Renal pelvis (tissue), 4 donors: ENCODE data around the gene MOB3A. TPM values are rescaled to one million over a fixed set of nuclear protein-coding genes. Genes with fewer than 3 reads are reported as not detected.

Experiments
- DNase-seq: peaks from one replicate; pipeline ENCODE4 v3.0.0-alpha.2; 2013
- polyA plus RNA-seq, 3 donors: library from polyadenylated mRNA; unstranded; fragments of 120-200 nt; gene quantifications; one replicate each; pipeline ENCODE4 v1.2.1, GENCODE V29; 2013; ENCODE audit not compliant: insufficient read length in 3 of 3

The MOB3A gene
- polyA plus RNA-seq, 3 donors = 25.1 to 29.1 (median 26.6) TPM

DNA sequence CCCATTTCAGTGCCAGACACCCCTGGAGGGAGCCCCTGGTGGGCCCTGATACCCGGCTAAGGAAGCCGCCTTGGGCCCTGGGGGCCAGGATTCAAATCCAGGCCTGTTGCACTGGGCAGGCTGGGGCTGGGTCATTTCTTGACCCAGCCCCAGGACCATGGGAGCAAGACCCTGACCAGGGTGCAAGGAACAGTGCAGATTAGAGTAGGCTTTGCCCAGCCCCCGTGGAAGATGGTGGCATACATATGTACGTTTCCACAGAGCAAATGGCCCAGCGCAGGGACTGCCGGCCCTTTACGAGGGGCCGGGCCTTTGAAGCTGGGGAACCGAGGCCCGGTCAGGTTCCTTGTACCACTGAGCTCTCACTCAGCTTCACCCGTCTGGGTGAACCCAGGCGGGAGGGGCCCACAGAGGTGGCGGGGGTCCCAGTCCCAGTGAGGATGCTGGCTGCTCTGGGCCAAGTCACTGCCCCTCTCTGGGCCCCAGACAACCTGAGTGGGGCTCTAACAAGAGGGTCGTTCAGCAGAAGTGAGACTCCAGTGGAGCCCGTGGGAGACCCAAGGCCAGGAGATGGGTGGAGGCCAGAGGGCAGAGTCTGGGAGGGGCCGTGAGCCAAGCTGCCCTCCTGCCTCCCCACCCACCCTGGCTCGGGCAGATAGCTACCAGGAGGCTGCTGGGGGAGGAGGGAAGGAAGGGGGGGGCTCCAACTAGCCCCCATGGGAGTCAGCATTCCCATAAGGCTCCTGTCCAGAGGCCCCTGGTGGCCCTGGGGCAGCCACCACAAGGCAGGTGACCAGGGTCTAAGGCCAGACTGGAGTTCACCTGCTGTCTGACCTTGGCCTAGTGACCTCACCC, 47.8 kb downstream of the MOB3A start:
- DNase-seq = no peak

- no peak for DNase-seq
These were observed 48.5 kb downstream of the MOB3A start for GRCh38 chr19:2047449-2048103.

DNA sequence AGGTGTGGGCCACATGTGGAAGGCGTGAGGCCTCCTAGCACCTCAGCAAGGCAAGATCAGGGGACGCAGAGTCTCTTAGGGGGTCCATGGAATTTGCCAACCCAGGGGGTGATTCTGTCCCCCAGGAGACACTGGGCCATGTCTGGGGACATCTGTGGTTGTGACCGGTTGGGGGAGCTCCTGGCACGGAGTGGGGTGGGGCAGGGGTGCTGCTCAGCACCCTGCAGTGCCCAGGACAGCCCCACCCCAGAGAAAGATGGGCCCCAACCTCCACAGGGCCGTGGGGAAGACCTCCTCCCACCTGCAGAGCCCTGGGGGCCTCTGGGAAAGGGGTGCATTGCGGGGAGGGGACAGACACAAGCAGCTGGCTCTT, 49.1 kb downstream of the MOB3A start:
- no peak for DNase-seq

- DNase-seq = no peak
These were observed 49.8 kb downstream of the MOB3A start for GRCh38 chr19:2046046-2046907.

DNA sequence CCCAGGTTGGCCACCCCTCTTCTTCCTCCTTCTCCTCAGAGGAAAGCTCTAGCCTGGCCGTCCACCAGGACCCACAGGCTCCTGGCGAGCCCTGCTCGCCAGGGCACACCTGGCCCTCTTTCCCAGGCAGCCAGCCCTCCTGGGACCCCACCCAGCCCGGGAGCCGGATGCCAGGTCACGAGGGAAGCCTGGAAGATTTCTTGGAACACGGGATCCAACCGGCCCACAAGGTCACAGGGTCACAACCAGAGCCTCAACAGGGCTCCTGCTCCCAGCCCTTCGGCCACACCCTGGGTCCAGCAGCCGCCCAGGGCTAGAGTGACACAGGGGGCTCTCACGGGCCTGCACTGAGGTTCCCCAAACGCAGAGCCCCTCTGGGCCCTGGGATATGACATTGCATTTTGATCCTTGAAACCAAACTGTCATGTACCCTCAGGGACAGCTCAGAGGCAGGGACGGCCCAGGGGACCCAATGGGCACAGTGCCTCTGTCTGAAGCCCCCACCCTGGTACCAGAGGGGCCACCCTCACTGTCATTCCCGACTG, 50.6 kb downstream of the MOB3A start:
- no peak for DNase-seq

DNA sequence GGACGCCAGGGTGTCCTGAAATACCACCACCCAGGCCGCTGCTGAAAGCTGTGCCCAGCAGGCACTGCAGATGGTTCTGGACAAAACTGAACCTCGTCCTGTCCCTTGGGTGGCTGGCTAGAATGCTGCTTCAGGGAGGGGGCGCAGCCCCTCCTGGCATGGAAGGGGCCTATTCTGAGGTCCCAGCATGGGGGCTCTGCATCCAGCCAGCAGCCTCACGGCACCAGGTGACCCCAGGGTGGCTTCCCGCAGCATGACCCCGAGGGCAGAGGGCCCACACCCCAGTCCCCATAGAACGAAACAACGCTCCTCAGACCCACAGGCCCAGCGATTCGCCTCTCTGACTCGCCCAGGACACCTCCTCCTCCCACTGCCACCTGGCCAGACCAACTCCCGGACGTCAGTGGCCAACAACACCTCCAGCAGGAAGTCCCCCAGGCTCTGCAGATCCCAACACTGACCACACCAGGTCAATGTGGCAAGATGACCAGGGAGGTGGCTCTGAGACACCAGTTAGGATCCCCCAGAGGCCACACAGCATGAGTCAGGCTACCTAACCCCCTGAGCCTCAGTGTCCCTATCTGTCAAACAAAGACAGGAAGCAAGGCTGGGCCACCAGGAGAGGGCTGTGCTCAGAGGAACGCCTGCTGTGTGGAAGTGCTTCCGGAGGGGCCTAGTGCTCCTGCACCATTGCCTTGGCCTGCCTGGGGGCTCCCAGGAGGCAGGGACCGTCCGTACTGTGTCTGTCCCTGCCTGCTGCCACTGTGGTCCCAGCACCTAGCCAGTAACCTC, 51.2 kb downstream of the MOB3A start:
- no peak for DNase-seq

DNA sequence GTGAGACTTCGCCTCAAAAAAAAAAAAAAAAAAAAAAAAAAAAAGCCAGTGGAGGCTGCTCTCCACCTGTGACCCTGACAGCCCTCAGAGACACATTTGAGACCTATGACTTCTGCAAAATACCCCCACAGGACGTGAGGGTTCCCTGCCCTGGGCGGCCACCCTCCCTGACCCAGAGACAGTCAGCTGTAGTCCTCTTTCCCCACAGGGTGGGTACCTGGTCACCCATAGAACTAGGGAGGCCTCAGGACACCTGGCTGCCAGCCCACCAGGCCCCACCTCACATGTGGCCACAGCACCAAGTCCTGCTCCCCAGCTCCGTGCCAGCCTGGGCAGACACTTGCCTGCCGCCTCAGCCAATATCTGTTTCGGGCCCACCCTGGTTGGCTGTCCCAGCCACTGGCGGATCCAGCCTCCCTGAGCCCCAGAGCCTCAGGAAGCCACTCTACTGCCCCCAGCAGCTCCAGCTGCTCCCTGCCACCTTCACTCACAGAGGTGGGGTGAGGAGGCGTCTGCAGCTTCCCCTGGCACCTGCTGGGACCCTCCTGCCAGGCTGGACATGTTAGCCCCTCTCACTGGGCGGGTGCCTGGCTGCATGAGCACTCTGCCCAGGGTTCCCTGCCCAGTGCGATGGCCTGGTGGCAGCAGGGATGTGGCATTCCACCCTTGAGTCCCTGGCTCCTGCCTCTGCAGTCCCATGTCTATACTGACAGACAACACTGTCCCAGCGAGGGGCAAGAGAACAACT, 52.0 kb downstream of the MOB3A start:
- DNase-seq = no peak

- no peak for DNase-seq
These were observed 52.9 kb downstream of the MOB3A start for GRCh38 chr19:2043251-2043641.

- no peak for DNase-seq
These were observed 53.5 kb downstream of the MOB3A start for GRCh38 chr19:2042485-2043250.

DNA sequence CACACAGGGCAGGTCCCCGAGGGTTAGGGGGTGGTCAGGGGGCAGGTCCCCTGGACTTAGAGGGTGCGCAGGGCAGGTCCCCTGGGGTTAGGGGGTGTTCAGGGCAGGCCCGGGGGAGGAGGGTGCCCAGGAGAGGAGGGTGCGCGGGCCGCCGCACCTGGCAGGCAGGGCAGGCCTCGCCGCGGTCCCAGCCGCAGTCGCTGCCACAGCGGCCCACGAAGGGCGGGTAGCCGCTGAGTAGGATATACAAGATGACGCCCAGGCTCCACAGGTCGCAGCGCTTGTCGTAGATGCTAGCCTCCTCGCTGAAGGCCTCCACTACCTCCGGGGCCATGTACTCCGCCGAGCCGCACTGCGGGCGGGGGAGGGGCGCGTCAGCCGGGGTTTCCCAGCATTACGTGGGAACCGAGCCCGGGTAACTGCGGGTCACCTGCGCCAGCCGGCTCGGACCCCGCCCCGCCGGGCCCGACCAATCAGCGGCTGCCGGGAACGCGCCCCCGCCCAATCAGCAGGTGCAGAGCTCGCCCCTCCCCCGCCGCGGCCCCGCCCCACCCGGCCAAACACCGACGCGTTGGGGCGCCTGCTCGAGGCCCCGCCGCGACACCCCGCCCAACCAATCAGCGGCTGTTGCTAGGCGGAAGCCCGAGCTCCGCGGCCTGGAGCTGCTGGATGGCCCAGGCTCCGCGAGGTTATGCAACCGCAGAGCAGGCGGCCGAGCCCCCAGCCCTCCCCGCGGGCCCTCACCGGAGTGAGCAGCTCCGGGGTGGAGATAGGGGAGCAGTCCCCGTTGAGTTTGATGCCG, 54.2 kb downstream of the MOB3A start:
- peak; percentile 93 for DNase-seq

DNA sequence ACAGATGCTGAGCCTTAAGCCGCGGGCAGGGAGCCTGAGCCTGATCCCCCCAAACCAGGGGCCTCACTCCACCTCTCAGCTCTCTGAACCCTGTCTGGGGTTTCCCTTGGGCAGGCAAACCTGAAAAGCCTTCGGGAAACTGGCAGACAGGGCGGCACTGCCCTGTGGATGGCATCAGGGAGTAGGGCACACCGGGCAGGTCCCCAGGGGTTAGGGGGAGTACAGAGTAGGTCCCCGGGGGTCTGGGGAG, 54.8 kb downstream of the MOB3A start:
- DNase-seq = no peak

DNA sequence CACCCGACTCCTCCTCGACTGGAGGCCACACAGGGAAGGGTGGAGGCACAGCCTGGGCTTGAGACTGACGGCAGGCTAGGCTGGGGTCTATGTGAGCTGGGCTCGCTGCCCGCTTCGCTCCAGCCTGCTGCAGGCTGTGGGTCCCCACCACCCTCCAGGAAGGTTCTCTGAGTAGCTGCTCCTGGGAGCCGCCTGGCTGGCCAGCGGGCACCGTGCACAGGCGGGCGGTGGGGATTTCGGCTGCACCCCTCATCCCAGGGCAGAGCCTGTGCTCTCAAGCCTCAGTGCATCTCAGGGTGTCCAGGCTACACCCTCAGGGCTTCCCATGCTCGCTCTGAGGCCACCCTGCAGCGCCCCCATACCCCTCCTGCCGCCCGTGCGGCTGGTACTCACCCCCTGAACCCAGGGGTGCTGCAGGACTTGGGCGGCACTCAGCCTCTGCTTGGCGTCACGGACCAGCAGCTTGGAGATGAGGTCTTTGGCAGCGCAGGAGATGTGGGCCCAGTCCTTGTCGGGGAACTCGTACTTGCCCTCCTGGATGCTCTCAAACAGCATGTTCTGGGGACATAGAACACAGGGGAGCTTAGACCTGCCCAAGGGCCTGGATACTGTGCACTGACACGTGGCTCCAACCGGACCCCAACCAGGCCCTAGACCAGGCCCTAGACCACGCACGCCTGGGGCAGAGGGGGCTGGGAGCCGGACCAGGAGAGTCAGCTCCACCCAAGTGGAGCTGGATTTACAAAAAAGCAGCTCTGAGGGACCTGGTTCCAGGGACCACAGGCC, 55.3 kb downstream of the MOB3A start:
- DNase-seq = no peak

- DNase-seq = no peak
These were observed 56.0 kb downstream of the MOB3A start for GRCh38 chr19:2039959-2040646.

GRCh38 chr19:2039089-2039958, 56.8 kb downstream of the MOB3A start:
- no peak for DNase-seq

- DNase-seq = no peak
These were observed 57.6 kb downstream of the MOB3A start for GRCh38 chr19:2038284-2039088.
